Measurements from ENCODE around the gene CISD3.
A peak's percentile ranks its signal among the peaks of the same experiment; 100 is the strongest.

Gene CISD3

GRCh38 chr17:38729368-38729885 lies 714 bp upstream of the CISD3 start:
- Histone ChIP-seq H3K9ac (ENCODE audit: low read depth, low read length, poor library complexity, severe bottlenecking) (peak overlapping the region; percentile 85), H4K20me1 (ENCODE audit: insufficient read depth, low read length, poor library complexity, severe bottlenecking) (peaks cover 5% of the 10 kb centered on the region), H3K4me1 (ENCODE audit: insufficient read depth, low read length, poor library complexity, severe bottlenecking) (peaks cover 43% of the 10 kb centered on the region), H3K27me3 (ENCODE audit: insufficient read depth, low read length, poor library complexity, severe bottlenecking) (no peaks in the 10 kb centered on the region), H3K9me2 (replicated peaks; ENCODE audit: low read depth, low read length) (no peaks in the 10 kb centered on the region), H3K36me3 (ENCODE audit: insufficient read depth, low read length) (no peaks in the 10 kb centered on the region; the same call in 1 of the 2 replicates), H2AFZ (ENCODE audit: low read length) (peak overlapping the region; percentile 66; the same call in 1 of the 2 replicates), H3K4me2 (ENCODE audit: low read depth, low read length, poor library complexity, severe bottlenecking) (peak overlapping the region; percentile 96), H3F3A (ENCODE audit: low read depth) (no peaks in the 10 kb centered on the region), H3K4me3 (ENCODE audit: low read length, poor library complexity, severe bottlenecking) (peak overlapping the region; percentile 76), H3K79me2 (ENCODE audit: insufficient read depth, low read length) (peaks cover 19% of the 10 kb centered on the region), H3K9me3 (ENCODE audit: insufficient read depth, low read depth, low read length) (no peaks in the 10 kb centered on the region)
- TF ChIP-seq EZH2phosphoT487 (IDR thresholded peaks at IDR 0.05; ENCODE audit: borderline replicate concordance) (no peak), CTCF (conservative IDR thresholded peaks at IDR 0.05; ENCODE audit: low read length) (no peak)

- Histone ChIP-seq H3K9me2 (replicated peaks; ENCODE audit: low read depth, low read length) (no peaks in the 10 kb centered on the region), H3K4me1 (ENCODE audit: insufficient read depth, low read length, poor library complexity, severe bottlenecking) (peaks cover 43% of the 10 kb centered on the region), H3K4me3 (ENCODE audit: low read length, poor library complexity, severe bottlenecking) (peak overlapping the region; percentile 78), H3K9me3 (ENCODE audit: insufficient read depth, low read depth, low read length) (no peaks in the 10 kb centered on the region), H3K9ac (ENCODE audit: low read depth, low read length, poor library complexity, severe bottlenecking) (peak overlapping the region; percentile 74), H3F3A (ENCODE audit: low read depth) (no peaks in the 10 kb centered on the region; the same call in 1 of the 2 replicates), H2AFZ (ENCODE audit: low read length) (peak overlapping the region; percentile 94), H3K27me3 (ENCODE audit: insufficient read depth, low read length, poor library complexity, severe bottlenecking) (no peaks in the 10 kb centered on the region), H4K20me1 (ENCODE audit: insufficient read depth, low read length, poor library complexity, severe bottlenecking) (peaks cover 7% of the 10 kb centered on the region), H3K79me2 (ENCODE audit: insufficient read depth, low read length) (peaks cover 19% of the 10 kb centered on the region), H3K4me2 (ENCODE audit: low read depth, low read length, poor library complexity, severe bottlenecking) (peak overlapping the region; percentile 97), H3K36me3 (ENCODE audit: insufficient read depth, low read length) (peaks cover 2% of the 10 kb centered on the region; the same call in 1 of the 2 replicates)
- TF ChIP-seq EZH2phosphoT487 (IDR thresholded peaks at IDR 0.05; ENCODE audit: borderline replicate concordance) (no peak), CTCF (conservative IDR thresholded peaks at IDR 0.05; ENCODE audit: low read length) (no peak)
These were observed 612 bp downstream of the CISD3 start for GRCh38 chr17:38730526-38731379.

- TF ChIP-seq CTCF (conservative IDR thresholded peaks at IDR 0.05; ENCODE audit: low read length) (no peak), EZH2phosphoT487 (IDR thresholded peaks at IDR 0.05; ENCODE audit: borderline replicate concordance) (no peak)
- Histone ChIP-seq H3K9ac (ENCODE audit: low read depth, low read length, poor library complexity, severe bottlenecking) (peak overlapping the region; percentile 74), H3K4me2 (ENCODE audit: low read depth, low read length, poor library complexity, severe bottlenecking) (peak overlapping the region; percentile 97), H3K79me2 (ENCODE audit: insufficient read depth, low read length) (peaks cover 19% of the 10 kb centered on the region), H4K20me1 (ENCODE audit: insufficient read depth, low read length, poor library complexity, severe bottlenecking) (peaks cover 7% of the 10 kb centered on the region), H3K36me3 (ENCODE audit: insufficient read depth, low read length) (peaks cover 4% of the 10 kb centered on the region; the same call in 1 of the 2 replicates), H3F3A (ENCODE audit: low read depth) (no peaks in the 10 kb centered on the region; the same call in 1 of the 2 replicates), H3K9me3 (ENCODE audit: insufficient read depth, low read depth, low read length) (no peaks in the 10 kb centered on the region), H3K4me1 (ENCODE audit: insufficient read depth, low read length, poor library complexity, severe bottlenecking) (peaks cover 43% of the 10 kb centered on the region), H3K9me2 (replicated peaks; ENCODE audit: low read depth, low read length) (no peaks in the 10 kb centered on the region), H3K4me3 (ENCODE audit: low read length, poor library complexity, severe bottlenecking) (peak overlapping the region; percentile 78), H3K27me3 (ENCODE audit: insufficient read depth, low read length, poor library complexity, severe bottlenecking) (no peaks in the 10 kb centered on the region), H2AFZ (ENCODE audit: low read length) (no peak overlapping the region)
These were observed 1.6 kb downstream of the CISD3 start for GRCh38 chr17:38731526-38732294.

All from Loucy (cell line).